Pancreas (tissue), 10 donors: ENCODE data around the gene CCDC138. TPM values are rescaled to one million over a fixed set of nuclear protein-coding genes. Genes with fewer than 3 reads are reported as not detected.
"Not testable (repeated sequence)": the region's sequence is repeated elsewhere in the genome, so short reads cannot be mapped to it uniquely, and the experiment has no call there.

ENCODE experiments used
- ATAC-seq, 4 donors: fragments of 200-7000 bp; cut with Tn5 transposase; one replicate each; pipeline versions ENCODE4 v1.8.0 to v1.9.1; 2020; ENCODE audit warnings: mild to moderate bottlenecking in 4 of 4, moderate library complexity in 4 of 4
- DNase-seq, 6 donors: peaks; one replicate each; pipeline ENCODE4 v3.0.0-alpha.2; 2020
- FAIRE-seq: peaks from 2 replicates; lab custom pipeline; 2012; peaks lifted over from hg19 to GRCh38; lab: Jason Lieb, UNC
- H3K27ac ChIP-seq, 4 donors: fragments of 200-600 bp; sonication (generic); 1 replicate in 3 of 4; 2 replicates in 1 of 4; pipeline versions ENCODE4 v1.5.0 to v1.8.0; 2020
- H3K27me3 ChIP-seq, 4 donors: fragments of 200-600 bp; one replicate each; pipeline ENCODE4 v1.8.0; 2021
- H3K36me3 ChIP-seq, 3 donors: fragments of 200-600 bp; sonication (generic) in 1 of 3; one replicate each; pipeline versions ENCODE4 v1.5.0 to v1.8.0; 2020 to 2021
- H3K4me1 ChIP-seq, 3 donors: fragments of 200-600 bp; one replicate each; pipeline ENCODE4 v1.8.0; 2021
- H3K4me3 ChIP-seq, 4 donors: fragments of 200-600 bp; sonication (generic) in 2 of 4; one replicate each; pipeline versions ENCODE4 v1.5.0 to v1.8.0; 2020 to 2021
- H3K9me3 ChIP-seq, 4 donors: fragments of 200-600 bp; one replicate each; pipeline ENCODE4 v1.8.0; 2021
- WGBS, 2 donors: extraction: QIAGEN DNeasy Blood & Tissue Kit; methylation state at CpG; one replicate each; pipeline ENCODE4 v1.1.7; 2013; 5-methylcytosine and 5-hydroxymethylcytosine counted together
- intact Hi-C, 3 donors: fragments of 100-400 bp; cut with DNase I; formaldehyde crosslinking; loops; one replicate each; pipeline versions ENCODE4 v1.11.1 to v1.14.2; 2022
- polyA plus RNA-seq, 2 donors: library from polyadenylated mRNA; stranded (reverse); fragments of 200-250 nt; gene quantifications; one replicate each; pipeline ENCODE4 v1.2.3, GENCODE V29; 2013
- total RNA-seq, 6 donors: library from RNA; stranded (reverse); fragmentation: NEBNext Ultra II Directional in 4 of 6; extraction: Animal tissue kit (Norgen Biotek cat#: 25700) in 4 of 6; gene quantifications; one replicate each; pipeline versions ENCODE4 v1.2.1 to v1.2.4, GENCODE V29; 2021 to 2023
- TF ChIP-seq, protein P1 (sequence below), 4 donors: fragments of 200-600 bp; sonication (generic) in 3 of 4; IDR thresholded peaks; one replicate each; pipeline versions ENCODE4 v1.5.0 to v1.8.0; 2021; ENCODE audit warnings: antibody characterized with exemption in 4 of 4
- donor health status: healthy with polysubstance abuse.
- donor health status: DM: no; HTN: no; CAD: no; lungs with moderate emphysema.
- donor health status: DM: no; HTN: no; CAD: no.
- donor health status: control.
- donor health status: control.
- donor health status: Bipolar disorder and iron deficiency.
- donor health status: DM: yes; HTN: yes; CAD: no.
- donor health status: DM: no; HTN: no; CAD: no.
- donor health status: DM: no; HTN: no; CAD: no.
- donor health status: DM: yes; HTN: yes; CAD: no.

CCDC138 gene, protein sequence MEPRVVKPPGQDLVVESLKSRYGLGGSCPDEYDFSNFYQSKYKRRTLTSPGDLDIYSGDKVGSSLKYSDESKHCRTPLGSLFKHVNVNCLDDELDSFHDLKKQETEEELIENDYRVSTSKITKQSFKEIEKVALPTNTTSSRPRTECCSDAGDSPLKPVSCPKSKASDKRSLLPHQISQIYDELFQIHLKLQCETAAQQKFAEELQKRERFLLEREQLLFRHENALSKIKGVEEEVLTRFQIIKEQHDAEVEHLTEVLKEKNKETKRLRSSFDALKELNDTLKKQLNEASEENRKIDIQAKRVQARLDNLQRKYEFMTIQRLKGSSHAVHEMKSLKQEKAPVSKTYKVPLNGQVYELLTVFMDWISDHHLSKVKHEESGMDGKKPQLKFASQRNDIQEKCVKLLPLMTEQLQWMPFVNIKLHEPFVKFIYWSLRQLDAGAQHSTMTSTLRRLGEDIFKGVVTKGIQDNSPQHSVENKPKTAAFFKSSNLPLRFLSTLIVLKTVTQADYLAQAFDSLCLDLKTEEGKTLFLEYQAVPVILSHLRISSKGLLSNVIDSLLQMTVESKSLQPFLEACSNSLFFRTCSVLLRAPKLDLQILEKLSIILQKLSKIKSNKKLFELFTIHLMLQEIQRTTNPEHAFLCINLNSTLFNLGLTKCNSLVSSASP
- total RNA-seq (1 to 10 TPM; 1.0 to 2.0 (median 1.7) TPM), polyA plus RNA-seq (1 to 10 TPM in 1 of 2 donors, under 1 TPM in 1; 0.72 to 1.4 TPM)

DNA sequence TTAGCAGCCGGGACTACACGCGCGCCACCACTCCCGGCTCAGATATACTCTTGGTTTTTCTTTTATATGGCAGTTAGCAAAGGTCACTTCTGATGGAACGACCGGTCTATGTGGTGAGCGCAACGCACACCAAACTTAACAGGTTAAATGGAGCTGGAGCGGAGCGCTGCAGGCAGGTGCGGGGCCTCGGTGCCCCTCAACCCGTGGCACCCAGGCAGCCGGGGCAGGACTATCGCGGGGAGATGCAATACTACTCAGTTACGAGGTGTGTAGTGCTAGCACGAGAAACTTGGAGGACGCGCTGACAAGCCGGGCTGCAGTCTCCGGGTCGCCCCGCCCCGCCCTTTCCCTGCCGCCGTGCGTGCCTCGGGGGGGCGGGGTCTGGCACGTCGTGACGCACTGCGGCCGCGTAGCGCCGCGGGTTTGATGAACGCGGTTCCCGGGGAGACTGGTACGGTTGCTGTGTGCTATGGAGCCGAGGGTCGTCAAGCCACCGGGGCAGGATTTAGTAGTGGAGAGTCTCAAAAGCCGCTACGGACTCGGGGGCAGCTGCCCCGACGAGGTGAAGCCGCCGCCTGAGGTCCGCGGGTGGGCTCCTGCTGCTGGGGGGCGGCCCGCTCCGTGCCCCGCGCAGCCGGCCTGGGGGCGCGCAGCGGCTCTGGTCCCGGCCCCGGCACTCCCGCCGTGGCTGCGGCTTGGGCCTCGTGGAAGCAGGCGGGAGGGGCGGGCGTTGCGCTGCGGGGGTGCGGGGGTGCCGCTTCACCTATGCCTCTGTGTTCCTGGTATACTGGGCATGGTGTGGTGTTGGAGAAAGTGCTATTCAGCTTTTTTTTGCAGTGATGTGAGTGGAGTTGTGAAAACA, at the start of gene CCDC138:
CCDC138 (plus strand) TSS at position 418 of the 862 bp plus-strand sequence; CDS start at position 470, 52 bp downstream.
- no peaks in the 10 kb centered on the region for H3K27me3 ChIP-seq
- WGBS, 2 donors, result 1% methylated on average over 77 to 78 of the region's 78 CpGs
- FAIRE-seq (no peak), ATAC-seq (peak; percentile 99 to 100 (median 99)), DNase-seq (peak; percentile 82 to 94 (median 88))
- peak within 1 kb of the TSS; percentile 70 to 93 (median 74) for H3K4me3 ChIP-seq
- H3K27ac ChIP-seq, result peak within 1 kb of the TSS; percentile 15 to 76 (median 68)
- H3K9me3 ChIP-seq, result no peaks in the 10 kb centered on the region
- H3K4me1 ChIP-seq, result no peaks in the 10 kb centered on the region
- TF ChIP-seq, protein P1, sequence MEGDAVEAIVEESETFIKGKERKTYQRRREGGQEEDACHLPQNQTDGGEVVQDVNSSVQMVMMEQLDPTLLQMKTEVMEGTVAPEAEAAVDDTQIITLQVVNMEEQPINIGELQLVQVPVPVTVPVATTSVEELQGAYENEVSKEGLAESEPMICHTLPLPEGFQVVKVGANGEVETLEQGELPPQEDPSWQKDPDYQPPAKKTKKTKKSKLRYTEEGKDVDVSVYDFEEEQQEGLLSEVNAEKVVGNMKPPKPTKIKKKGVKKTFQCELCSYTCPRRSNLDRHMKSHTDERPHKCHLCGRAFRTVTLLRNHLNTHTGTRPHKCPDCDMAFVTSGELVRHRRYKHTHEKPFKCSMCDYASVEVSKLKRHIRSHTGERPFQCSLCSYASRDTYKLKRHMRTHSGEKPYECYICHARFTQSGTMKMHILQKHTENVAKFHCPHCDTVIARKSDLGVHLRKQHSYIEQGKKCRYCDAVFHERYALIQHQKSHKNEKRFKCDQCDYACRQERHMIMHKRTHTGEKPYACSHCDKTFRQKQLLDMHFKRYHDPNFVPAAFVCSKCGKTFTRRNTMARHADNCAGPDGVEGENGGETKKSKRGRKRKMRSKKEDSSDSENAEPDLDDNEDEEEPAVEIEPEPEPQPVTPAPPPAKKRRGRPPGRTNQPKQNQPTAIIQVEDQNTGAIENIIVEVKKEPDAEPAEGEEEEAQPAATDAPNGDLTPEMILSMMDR (IDR thresholded peaks at IDR 0.05), result no peak
- H3K36me3 ChIP-seq, result peaks cover 8 to 21% (median 14%) of the 10 kb centered on the region in 3 donors
- intact Hi-C loops, result no loop called here

DNA sequence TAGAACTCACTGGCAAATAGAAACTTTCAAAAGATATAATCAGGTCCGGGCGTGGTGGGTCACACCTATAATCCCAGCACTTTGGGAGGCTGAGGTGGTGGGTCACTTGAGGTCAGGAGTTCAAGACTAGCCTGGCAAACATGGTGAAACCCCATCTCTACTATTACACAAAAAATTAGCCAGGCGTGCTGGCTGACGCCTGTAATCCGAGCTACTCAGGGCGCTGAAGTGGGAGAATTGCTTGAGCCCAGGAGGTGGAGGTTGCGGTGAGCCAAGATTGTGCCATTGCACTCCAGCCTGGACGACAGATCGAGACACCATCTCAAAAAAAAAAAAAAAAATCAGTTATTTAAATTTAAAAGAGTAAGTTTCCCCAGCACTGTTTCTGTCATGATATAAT, 28.6 kb upstream of the CCDC138 start:
- not testable (repeated sequence) for H3K4me1 ChIP-seq
- WGBS, 2 donors, result 98 to 99% methylated on average over 9 of the region's 9 CpGs
- H3K36me3 ChIP-seq, result peaks cover 0 to 13% (median 3%) of the 10 kb centered on the region in 3 donors

DNA sequence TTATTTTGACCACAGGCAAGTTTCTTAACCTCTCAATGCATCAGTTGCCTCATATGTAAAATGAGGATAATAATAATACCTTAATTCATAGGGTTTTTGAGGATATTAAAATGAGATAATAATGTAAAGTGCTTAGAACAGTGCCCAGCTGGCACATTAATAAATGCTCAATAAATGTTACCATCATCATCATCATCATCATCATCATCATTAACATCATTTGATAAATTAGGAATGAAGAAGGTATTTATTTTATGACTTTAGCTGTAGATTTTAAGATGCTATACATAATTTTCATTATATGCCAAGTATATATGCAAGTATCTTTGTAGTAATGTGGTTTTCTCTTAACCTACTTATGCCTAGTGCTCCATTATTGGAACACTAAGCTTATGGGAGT, 24.0 kb upstream of the CCDC138 start:
- intact Hi-C loops, DNase-seq, H3K4me1 ChIP-seq, H3K9me3 ChIP-seq, H3K27me3 ChIP-seq, H3K4me3 ChIP-seq, FAIRE-seq, H3K27ac ChIP-seq, ATAC-seq: not testable (repeated sequence)
- peaks cover 0 to 25% (median 0%) of the 10 kb centered on the region in 3 donors for H3K36me3 ChIP-seq

More for the DNA sequence above, 28.6 kb upstream of the CCDC138 start:
- H3K4me3 ChIP-seq, intact Hi-C loops, FAIRE-seq, DNase-seq, H3K9me3 ChIP-seq, ATAC-seq, H3K27me3 ChIP-seq, H3K27ac ChIP-seq: not testable (repeated sequence)

DNA sequence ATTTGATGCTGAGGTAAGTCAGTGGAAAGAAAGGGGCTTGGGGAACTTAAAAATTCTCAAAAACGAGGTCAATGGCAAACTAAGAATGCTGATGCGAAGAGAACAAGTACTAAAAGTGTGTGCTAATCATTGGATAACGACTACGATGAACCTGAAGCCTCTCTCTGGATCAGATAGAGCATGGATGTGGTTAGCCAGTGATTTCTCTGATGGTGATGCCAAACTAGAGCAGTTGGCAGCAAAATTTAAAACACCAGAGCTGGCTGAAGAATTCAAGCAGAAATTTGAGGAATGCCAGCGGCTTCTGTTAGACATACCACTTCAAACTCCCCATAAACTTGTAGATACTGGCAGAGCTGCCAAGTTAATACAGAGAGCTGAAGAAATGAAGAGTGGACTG, 19.9 kb upstream of the CCDC138 start:
- WGBS, 2 donors, result 95 to 96% methylated on average over 5 of the region's 5 CpGs
- H3K27ac ChIP-seq, H3K4me1 ChIP-seq, DNase-seq, H3K27me3 ChIP-seq, ATAC-seq, H3K9me3 ChIP-seq, FAIRE-seq, intact Hi-C loops, H3K4me3 ChIP-seq: not testable (repeated sequence)
- H3K36me3 ChIP-seq, result peaks cover 0 to 38% (median 0%) of the 10 kb centered on the region in 3 donors

DNA sequence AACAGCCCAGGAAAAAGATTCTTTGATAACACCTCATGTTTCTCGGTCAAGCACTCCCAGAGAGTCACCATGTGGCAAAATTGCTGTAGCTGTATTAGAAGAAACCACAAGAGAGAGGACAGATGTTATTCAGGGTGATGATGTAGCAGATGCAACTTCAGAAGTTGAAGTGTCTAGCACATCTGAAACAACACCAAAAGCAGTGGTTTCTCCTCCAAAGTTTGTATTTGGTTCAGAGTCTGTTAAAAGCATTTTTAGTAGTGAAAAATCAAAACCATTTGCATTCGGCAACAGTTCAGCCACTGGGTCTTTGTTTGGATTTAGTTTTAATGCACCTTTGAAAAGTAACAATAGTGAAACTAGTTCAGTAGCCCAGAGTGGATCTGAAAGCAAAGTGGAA, 18.7 kb upstream of the CCDC138 start:
- FAIRE-seq, H3K9me3 ChIP-seq, H3K4me1 ChIP-seq, H3K27ac ChIP-seq, DNase-seq, ATAC-seq, H3K4me3 ChIP-seq, intact Hi-C loops, H3K27me3 ChIP-seq: not testable (repeated sequence)
- H3K36me3 ChIP-seq, result peaks cover 0 to 46% (median 0%) of the 10 kb centered on the region in 3 donors
- 93% methylated on average over 1 of the region's 2 CpGs for WGBS, 2 donors

DNA sequence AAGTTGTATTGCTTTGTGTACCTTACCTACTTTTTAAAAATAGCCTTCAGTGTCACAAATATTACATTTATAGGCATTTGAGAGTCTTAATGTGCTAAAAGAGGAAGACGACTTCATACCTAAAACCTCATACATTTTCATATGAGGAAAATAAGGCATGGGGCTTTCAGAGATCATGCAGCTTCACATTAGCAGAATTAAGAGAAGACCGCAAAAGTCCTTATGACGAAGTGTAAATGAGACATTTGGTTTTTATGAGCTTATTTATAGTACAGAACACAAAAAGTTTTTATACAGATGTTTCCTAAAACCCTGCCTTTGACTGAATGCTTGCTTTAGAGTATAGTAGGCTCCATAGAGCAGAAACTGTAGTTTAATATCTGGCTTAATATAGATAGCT, 10.1 kb upstream of the CCDC138 start:
- ATAC-seq, result no peak
- WGBS, 2 donors, result 90 to 94% methylated on average over 3 of the region's 3 CpGs

More for the DNA sequence above, 10.1 kb upstream of the CCDC138 start:
- no peak overlapping the region for H3K4me3 ChIP-seq
- DNase-seq (no peak), FAIRE-seq (no peak)
- no peaks in the 10 kb centered on the region for H3K27me3 ChIP-seq
- H3K27ac ChIP-seq, result no peak overlapping the region
- peaks cover 0 to 55% (median 4%) of the 10 kb centered on the region in 3 donors for H3K36me3 ChIP-seq
- TF ChIP-seq, protein P1 (IDR thresholded peaks at IDR 0.05), result no peak
- H3K9me3 ChIP-seq, result no peaks in the 10 kb centered on the region
- intact Hi-C loops, result no loop called here
- no peaks in the 10 kb centered on the region for H3K4me1 ChIP-seq
